Endothelial cell (in vitro differentiated cells): ENCODE results near the gene ISOC2. TPM values are rescaled to one million over a fixed set of nuclear protein-coding genes. Genes with fewer than 3 reads are reported as not detected.
"Not testable (repeated sequence)": the region's sequence is repeated elsewhere in the genome, so short reads cannot be mapped to it uniquely, and the experiment has no call there.

Source experiments
- DNase-seq: peaks from one replicate; pipeline ENCODE4 v3.0.0; 2021; ENCODE audit warnings: low spot score
- H3K27ac Mint-ChIP-seq: one replicate; pipeline ENCODE4 v1.8.0; 2021; ENCODE audit warnings: mixed read lengths, inconsistent platforms; ENCODE audit not compliant: unreplicated experiment
- H3K27me3 Mint-ChIP-seq: one replicate; pipeline ENCODE4 v1.8.0; 2021; ENCODE audit warnings: mild to moderate bottlenecking, moderate library complexity, mixed read lengths, inconsistent platforms; ENCODE audit not compliant: unreplicated experiment
- H3K36me3 Mint-ChIP-seq: one replicate; pipeline ENCODE4 v1.8.0; 2021; ENCODE audit warnings: mild to moderate bottlenecking, low read depth, mixed read lengths, inconsistent platforms; ENCODE audit not compliant: unreplicated experiment
- H3K4me1 Mint-ChIP-seq: one replicate; pipeline ENCODE4 v1.8.0; 2021; ENCODE audit warnings: mild to moderate bottlenecking, mixed read lengths, inconsistent platforms; ENCODE audit not compliant: unreplicated experiment
- H3K4me3 Mint-ChIP-seq: one replicate; pipeline ENCODE4 v1.8.0; 2021; ENCODE audit warnings: mild to moderate bottlenecking, mixed read lengths, inconsistent platforms; ENCODE audit not compliant: unreplicated experiment
- H3K9me3 Mint-ChIP-seq: one replicate; pipeline ENCODE4 v1.8.0; 2021; ENCODE audit warnings: mixed read lengths, inconsistent platforms; ENCODE audit not compliant: unreplicated experiment
- total RNA-seq: library from RNA; stranded (reverse); fragmentation: NEBNext Ultra II Directional; extraction: Animal tissue kit (Norgen Biotek cat#: 25700); gene quantifications from one replicate; pipeline ENCODE4 v1.2.1, GENCODE V29; 2021; ENCODE audit not compliant: unreplicated experiment
- TF ChIP-seq, protein P1 (sequence below): fragments of 200-600 bp; sonication (generic); IDR thresholded peaks from one replicate; pipeline ENCODE4 v1.5.0; 2021; ENCODE audit warnings: antibody characterized with exemption; ENCODE audit not compliant: unreplicated experiment

The ISOC2 gene
- total RNA-seq, 1 donor from 2014 or later: 20.2 TPM

- no peak overlapping the region for H3K27ac Mint-ChIP-seq
- DNase-seq: no peak
- no peaks in the 10 kb centered on the region for H3K4me1 Mint-ChIP-seq
- TF ChIP-seq, protein P1, sequence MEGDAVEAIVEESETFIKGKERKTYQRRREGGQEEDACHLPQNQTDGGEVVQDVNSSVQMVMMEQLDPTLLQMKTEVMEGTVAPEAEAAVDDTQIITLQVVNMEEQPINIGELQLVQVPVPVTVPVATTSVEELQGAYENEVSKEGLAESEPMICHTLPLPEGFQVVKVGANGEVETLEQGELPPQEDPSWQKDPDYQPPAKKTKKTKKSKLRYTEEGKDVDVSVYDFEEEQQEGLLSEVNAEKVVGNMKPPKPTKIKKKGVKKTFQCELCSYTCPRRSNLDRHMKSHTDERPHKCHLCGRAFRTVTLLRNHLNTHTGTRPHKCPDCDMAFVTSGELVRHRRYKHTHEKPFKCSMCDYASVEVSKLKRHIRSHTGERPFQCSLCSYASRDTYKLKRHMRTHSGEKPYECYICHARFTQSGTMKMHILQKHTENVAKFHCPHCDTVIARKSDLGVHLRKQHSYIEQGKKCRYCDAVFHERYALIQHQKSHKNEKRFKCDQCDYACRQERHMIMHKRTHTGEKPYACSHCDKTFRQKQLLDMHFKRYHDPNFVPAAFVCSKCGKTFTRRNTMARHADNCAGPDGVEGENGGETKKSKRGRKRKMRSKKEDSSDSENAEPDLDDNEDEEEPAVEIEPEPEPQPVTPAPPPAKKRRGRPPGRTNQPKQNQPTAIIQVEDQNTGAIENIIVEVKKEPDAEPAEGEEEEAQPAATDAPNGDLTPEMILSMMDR: no peak
- no peaks in the 10 kb centered on the region for H3K9me3 Mint-ChIP-seq
- no peak overlapping the region for H3K4me3 Mint-ChIP-seq
- H3K27me3 Mint-ChIP-seq: peaks cover 7% of the 10 kb centered on the region
- H3K36me3 Mint-ChIP-seq: no peaks in the 10 kb centered on the region
Measured at GRCh38 chr19:55424518-55424917, 36.9 kb downstream of the ISOC2 start.

DNA sequence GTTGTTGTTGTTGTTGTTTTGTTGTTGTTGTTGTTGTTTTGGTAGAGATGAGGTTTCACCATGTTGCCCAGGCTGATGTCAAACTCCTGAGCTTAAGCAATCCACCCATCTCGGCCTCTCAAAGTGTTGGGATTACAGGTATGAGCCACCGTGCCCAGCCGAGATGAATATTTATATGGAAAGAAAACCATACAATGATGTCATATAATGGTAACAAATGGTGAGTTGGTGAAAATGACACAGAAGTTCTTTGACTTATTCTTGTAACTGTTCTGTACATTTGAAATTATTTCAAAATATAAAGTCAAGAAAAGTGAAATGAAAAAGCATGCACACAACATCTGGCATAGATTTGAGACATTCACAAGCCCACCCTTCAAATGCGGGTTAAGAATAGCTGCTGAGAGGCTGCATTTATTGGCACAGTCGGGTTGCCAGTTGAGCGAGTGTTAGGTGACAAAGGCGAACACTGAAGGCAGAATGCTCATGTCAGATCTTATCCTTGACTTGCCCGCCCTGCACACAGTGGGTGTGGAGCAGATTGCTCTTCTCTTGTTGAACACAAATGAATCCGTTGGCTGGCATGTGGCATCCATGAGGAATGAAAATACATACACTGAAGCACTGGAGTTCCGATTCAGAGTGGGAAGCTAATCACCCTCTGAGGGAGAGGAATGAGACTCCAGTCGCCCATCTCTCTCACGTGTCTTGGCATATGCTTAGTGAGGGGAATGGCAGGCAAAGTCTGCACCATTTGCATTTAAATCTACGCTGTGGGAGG lies 38.0 kb downstream of the ISOC2 start:
- Mint-ChIP-seq H3K4me3 (no peak overlapping the region), H3K4me1 (no peaks in the 10 kb centered on the region), H3K27me3 (peaks cover 4% of the 10 kb centered on the region), H3K9me3 (no peaks in the 10 kb centered on the region), H3K27ac (no peak overlapping the region), H3K36me3 (no peaks in the 10 kb centered on the region)
- TF ChIP-seq, protein P1: no peak
- no peak for DNase-seq

DNA sequence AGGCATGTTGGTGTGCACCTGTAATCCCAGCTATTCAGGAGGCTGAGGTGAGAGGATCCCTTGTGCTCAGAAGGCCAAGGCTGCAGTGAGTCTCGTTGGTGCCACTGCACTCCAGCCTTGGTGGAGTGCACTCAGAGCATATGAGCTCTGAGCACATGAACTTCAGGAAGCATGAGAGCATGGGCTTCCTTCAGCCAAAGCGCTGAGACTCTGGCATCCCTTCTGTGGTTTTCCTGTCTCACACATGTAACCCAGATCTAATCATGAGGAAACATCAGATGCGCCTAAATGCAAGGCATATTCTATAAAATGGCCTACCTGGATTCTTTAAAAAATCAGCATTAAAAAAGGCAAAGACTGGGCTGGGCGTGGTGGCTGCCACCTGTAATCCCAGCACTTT lies 40.2 kb downstream of the ISOC2 start:
- H3K9me3 Mint-ChIP-seq, H3K4me1 Mint-ChIP-seq, H3K27ac Mint-ChIP-seq, H3K36me3 Mint-ChIP-seq, H3K27me3 Mint-ChIP-seq, DNase-seq, H3K4me3 Mint-ChIP-seq: not testable (repeated sequence)

GRCh38 chr19:55419624-55420236 lies 41.7 kb downstream of the ISOC2 start:
- H3K27ac Mint-ChIP-seq: no peak overlapping the region
- no peaks in the 10 kb centered on the region for H3K36me3 Mint-ChIP-seq
- TF ChIP-seq, protein P1: no peak
- H3K9me3 Mint-ChIP-seq: no peaks in the 10 kb centered on the region
- no peaks in the 10 kb centered on the region for H3K4me1 Mint-ChIP-seq
- H3K27me3 Mint-ChIP-seq: peaks cover 7% of the 10 kb centered on the region
- no peak overlapping the region for H3K4me3 Mint-ChIP-seq
- no peak for DNase-seq

GRCh38 chr19:55419103-55419502 lies 42.3 kb downstream of the ISOC2 start:
- Mint-ChIP-seq H3K36me3 (no peaks in the 10 kb centered on the region), H3K4me1 (no peaks in the 10 kb centered on the region), H3K9me3 (no peaks in the 10 kb centered on the region), H3K4me3 (no peak overlapping the region), H3K27ac (no peak overlapping the region), H3K27me3 (peaks cover 7% of the 10 kb centered on the region)
- TF ChIP-seq, protein P1: no peak
- DNase-seq: no peak
